GM12874 (cell line): ENCODE results near the gene DCDC2C.

ENCODE experiments used
- CTCF ChIP-seq: IDR thresholded peaks from 2 replicates; pipeline ENCODE4 v1.5.1; 2011; ENCODE audit warnings: low read depth, mild to moderate bottlenecking, control low read depth, low read length, moderate library complexity; ENCODE audit not compliant: insufficient read depth

The DCDC2C gene

GRCh38 chr2:3659447-3660432 is 43.6 kb upstream of the DCDC2C start:
- no peak for TF ChIP-seq CTCF

- no peak for TF ChIP-seq CTCF
These were observed 42.2 kb upstream of the DCDC2C start for GRCh38 chr2:3661149-3661660.

DNA sequence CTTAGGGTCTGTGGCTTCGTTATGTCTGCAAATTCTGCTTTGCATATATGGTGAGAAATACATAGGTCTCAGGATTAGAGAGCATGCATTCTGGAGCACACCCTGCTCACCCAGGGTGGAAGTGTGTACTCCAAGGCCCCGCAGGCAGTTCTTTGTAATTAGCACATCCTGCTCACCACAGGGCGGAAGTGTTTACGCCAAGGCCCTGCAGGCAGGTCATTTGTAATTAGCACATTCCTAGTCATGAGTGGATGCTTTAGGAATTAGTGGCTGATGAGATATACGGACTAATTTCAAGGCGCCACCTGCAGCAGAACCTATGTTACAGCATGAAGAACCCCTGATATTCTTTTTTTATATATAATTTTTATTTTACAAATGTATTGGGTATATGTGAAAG is 41.1 kb upstream of the DCDC2C start:
- no peak for TF ChIP-seq CTCF

DNA sequence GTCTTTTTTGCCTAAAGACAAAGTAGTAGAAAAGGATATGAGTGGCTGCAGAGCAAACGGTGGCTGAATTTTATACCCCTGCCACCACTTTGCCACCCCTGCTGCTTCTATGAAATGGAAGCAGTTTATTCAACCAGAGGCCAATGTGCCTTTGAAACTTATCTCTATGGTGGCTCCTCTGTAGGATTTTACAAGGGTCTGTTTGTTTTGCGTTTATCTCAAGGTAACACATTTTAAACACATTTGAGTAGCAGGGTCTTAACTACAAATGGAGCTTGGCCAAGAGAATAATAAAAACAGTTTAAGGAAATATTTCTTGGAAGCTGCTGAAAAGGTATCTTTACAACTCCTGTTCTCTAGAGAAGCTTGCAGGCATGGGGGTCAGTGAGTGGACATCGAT is 39.3 kb upstream of the DCDC2C start:
- TF ChIP-seq CTCF: no peak

GRCh38 chr2:3664925-3665324 is 38.5 kb upstream of the DCDC2C start:
- TF ChIP-seq CTCF: no peak

DNA sequence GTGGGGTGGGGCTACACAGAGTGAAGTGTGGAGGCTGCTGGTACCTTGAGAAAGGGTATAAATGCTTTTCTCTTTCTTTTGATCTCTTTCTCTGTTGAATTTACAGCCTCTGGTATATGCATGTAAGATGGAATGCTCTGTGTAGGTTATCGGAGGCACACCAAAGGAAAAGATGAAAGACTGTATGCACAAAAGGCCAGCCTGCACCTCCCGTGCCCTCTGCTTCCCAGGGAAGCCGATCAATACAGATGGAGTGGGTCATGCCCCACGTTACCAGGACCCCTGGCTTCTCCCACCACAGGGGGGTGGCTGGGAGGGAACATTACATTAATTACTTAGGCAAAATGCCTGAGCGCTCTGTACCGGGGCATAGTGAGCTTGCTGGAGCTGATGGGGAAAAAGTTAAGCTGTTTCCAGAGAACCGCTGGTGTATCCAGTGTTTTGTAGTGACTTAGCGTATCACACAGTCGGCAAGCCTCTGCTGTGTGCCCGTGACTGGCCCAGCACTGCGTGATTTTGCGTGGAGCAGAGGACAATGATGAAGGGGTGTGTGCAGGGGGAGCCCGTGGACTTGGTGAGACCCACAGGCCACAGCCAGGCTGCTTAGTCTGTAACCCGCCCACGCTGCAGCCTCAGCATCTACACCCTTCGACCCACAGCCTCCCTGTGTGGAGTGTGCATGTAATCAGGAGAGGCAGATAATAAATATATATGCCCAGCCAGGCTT is 37.3 kb upstream of the DCDC2C start:
- no peak for TF ChIP-seq CTCF

GRCh38 chr2:3666613-3666975 is 36.8 kb upstream of the DCDC2C start:
- no peak for TF ChIP-seq CTCF
